Measurements from ENCODE around the gene ULBP2.

- TF ChIP-seq CTCF (IDR thresholded peaks at IDR 0.05) (no peak), ZFX (IDR thresholded peaks at IDR 0.05; ENCODE audit: borderline replicate concordance) (no peak)
These were observed 35.4 kb upstream of the ULBP2 start for GRCh38 chr6:149906405-149906804.
